ENCODE data around the gene SPTLC3. TPM values are rescaled to one million over a fixed set of nuclear protein-coding genes. Genes with fewer than 3 reads are reported as not detected.

SPTLC3 gene
- polyA plus RNA-seq, 1 of the 3 experiments (the other 2 are of a cell fraction): 0.02 TPM

- no peak overlapping the region for H3K27ac ChIP-seq (ENCODE audit: low read depth in 2 of 2, low read length in 1 of 2)
- no peak overlapping the region for H3K4me2 ChIP-seq
- DNase-seq: no peak
- TF ChIP-seq PBX3 (IDR thresholded peaks at IDR 0.05) (no peak), NFIC (IDR thresholded peaks at IDR 0.05; ENCODE audit: borderline replicate concordance) (no peak), RXRA (IDR thresholded peaks at IDR 0.05; ENCODE audit: borderline replicate concordance, low read depth) (no peak), USF2 (IDR thresholded peaks at IDR 0.05; ENCODE audit: borderline replicate concordance, low read depth, low read length) (no peak), YY1 (IDR thresholded peaks at IDR 0.05; ENCODE audit: low read depth) (no peak), GATA2 (CRISPR knock-in tag; IDR thresholded peaks at IDR 0.05) (no peak), ZBTB33 (IDR thresholded peaks at IDR 0.05; ENCODE audit: borderline replicate concordance, low read depth) (no peak), REST (IDR thresholded peaks at IDR 0.05; ENCODE audit: low read depth, low read length) (no peak), IRF3 (IDR thresholded peaks at IDR 0.05; ENCODE audit: low read depth, low read length) (no peak)
- H3K36me3 ChIP-seq (replicated peaks in 1 of 2; ENCODE audit: control insufficient read depth in 1 of 2, insufficient read depth in 2 of 2, low read length in 1 of 2): no peaks in the 10 kb centered on the region
- no peak overlapping the region for H3K9ac ChIP-seq
- H3F3A ChIP-seq (replicated peaks; ENCODE audit: insufficient read depth): no peaks in the 10 kb centered on the region
- POLR2A ChIA-PET: no interaction called here
- no peaks in the 10 kb centered on the region for H4K20me1 ChIP-seq (ENCODE audit: insufficient read depth)
- H2AFZ ChIP-seq (ENCODE audit: low read depth): no peak overlapping the region
- CTCF ChIA-PET: interaction anchor here (1.0 to 3.0 kb wide), 2 partner anchors 25 to 178 kb away, joined by 4 to 24 read pairs; no protein-coding TSS in a partner anchor
- no peaks in the 10 kb centered on the region for H3K27me3 ChIP-seq (ENCODE audit: insufficient read depth)
- H3K79me2 ChIP-seq (ENCODE audit: insufficient read depth): no peaks in the 10 kb centered on the region
- H3K9me2 ChIP-seq: no peaks in the 10 kb centered on the region
- WGBS (ENCODE audit: low lambda C conversion rate): 63% methylated on average over 1 of the region's 1 CpG
- no peaks in the 10 kb centered on the region for H3K4me1 ChIP-seq (ENCODE audit: control insufficient read depth in 1 of 2, insufficient read depth in 2 of 2, low read depth in 1 of 2, low read length in 1 of 2)
- no peaks in the 10 kb centered on the region for H3K9me3 ChIP-seq
- H3K4me3 ChIP-seq (ENCODE audit: low read depth in 2 of 2, low read length in 1 of 2): no peak overlapping the region
Observed at GRCh38 chr20:13102694-13103093, 93.9 kb downstream of the SPTLC3 start.

Measured in SK-N-SH (cell line).